MG63 (cell line): ENCODE measurements around the gene IFNL3. TPM values are rescaled to one million over a fixed set of nuclear protein-coding genes. Genes with fewer than 3 reads are reported as not detected.
"Not testable (repeated sequence)": the region's sequence is repeated elsewhere in the genome, so short reads cannot be mapped to it uniquely, and the experiment has no call there.

Experiments
- DNase-seq: peaks from one replicate; pipeline ENCODE4 v3.0.0-alpha.2; 2020
- H3K27me3 ChIP-seq: fragments of 250-450 bp; sonication (Bioruptor Pico); 2 replicates; pipeline ENCODE4 v1.5.1; 2020; ENCODE audit warnings: mild to moderate bottlenecking, moderate library complexity
- H3K36me3 ChIP-seq: fragments of 250-450 bp; sonication (Bioruptor Pico); 2 replicates; pipeline ENCODE4 v1.5.1; 2020; ENCODE audit warnings: mild to moderate bottlenecking, moderate library complexity
- H3K4me3 ChIP-seq: fragments of 250-450 bp; sonication (Bioruptor Pico); 2 replicates; pipeline ENCODE4 v1.5.1; 2020; ENCODE audit warnings: mild to moderate bottlenecking, moderate library complexity
- H3K9me3 ChIP-seq: fragments of 250-450 bp; sonication (Bioruptor Pico); 2 replicates; pipeline ENCODE4 v1.5.1; 2020; ENCODE audit warnings: mild to moderate bottlenecking, moderate library complexity
- total RNA-seq: library from RNA; depleted of rRNA; stranded (reverse); fragments of >200 nt; shearing (Covaris generic); gene quantifications from 2 replicates; pipeline ENCODE4 v1.2.3, GENCODE V29; 2014; ENCODE audit warnings: low replicate concordance

The IFNL3 gene
- total RNA-seq, 1 experiment from 2014 or later: not detected

- H3K27me3 ChIP-seq: peaks cover 27% of the 10 kb centered on the region
- no peak overlapping the region for H3K4me3 ChIP-seq
- no peaks in the 10 kb centered on the region for H3K36me3 ChIP-seq
- H3K9me3 ChIP-seq: no peaks in the 10 kb centered on the region
- no peak for DNase-seq
These were observed 16.9 kb upstream of the IFNL3 start for GRCh38 chr19:39261704-39262103.

GRCh38 chr19:39257227-39257626 lies 12.4 kb upstream of the IFNL3 start:
- DNase-seq: no peak

GRCh38 chr19:39254531-39255345 lies 9.9 kb upstream of the IFNL3 start:
- DNase-seq: peak; percentile 77
- Histone ChIP-seq H3K36me3 (no peaks in the 10 kb centered on the region), H3K27me3 (peaks cover 2% of the 10 kb centered on the region; the same call in 1 of the 2 replicates), H3K4me3 (no peak overlapping the region), H3K9me3 (no peaks in the 10 kb centered on the region)

More at GRCh38 chr19:39257227-39257626, 12.4 kb upstream of the IFNL3 start:
- Histone ChIP-seq H3K36me3 (no peaks in the 10 kb centered on the region), H3K4me3 (no peak overlapping the region), H3K27me3 (peaks cover 8% of the 10 kb centered on the region; the same call in 1 of the 2 replicates), H3K9me3 (no peaks in the 10 kb centered on the region)

GRCh38 chr19:39253374-39254149 lies 8.8 kb upstream of the IFNL3 start:
- DNase-seq: no peak
- Histone ChIP-seq H3K9me3 (no peaks in the 10 kb centered on the region), H3K27me3 (peaks cover 4% of the 10 kb centered on the region; the same call in 1 of the 2 replicates), H3K36me3 (no peaks in the 10 kb centered on the region), H3K4me3 (no peak overlapping the region)

- H3K9me3 ChIP-seq: no peaks in the 10 kb centered on the region
- peaks cover 4% of the 10 kb centered on the region; the same call in 1 of the 2 replicates for H3K27me3 ChIP-seq
- no peak for DNase-seq
- H3K4me3 ChIP-seq: no peak overlapping the region
- H3K36me3 ChIP-seq: no peaks in the 10 kb centered on the region
These were observed 7.7 kb upstream of the IFNL3 start for GRCh38 chr19:39252458-39252857.

GRCh38 chr19:39251846-39252245 lies 7.0 kb upstream of the IFNL3 start:
- Histone ChIP-seq H3K36me3 (no peaks in the 10 kb centered on the region), H3K4me3 (no peak overlapping the region), H3K27me3 (peaks cover 4% of the 10 kb centered on the region; the same call in 1 of the 2 replicates), H3K9me3 (no peaks in the 10 kb centered on the region)
- no peak for DNase-seq

- no peaks in the 10 kb centered on the region for H3K36me3 ChIP-seq
- DNase-seq: no peak
- peaks cover 4% of the 10 kb centered on the region; the same call in 1 of the 2 replicates for H3K27me3 ChIP-seq
- H3K9me3 ChIP-seq: no peaks in the 10 kb centered on the region
- H3K4me3 ChIP-seq: no peak overlapping the region
These were observed 6.3 kb upstream of the IFNL3 start for GRCh38 chr19:39251081-39251480.

GRCh38 chr19:39248806-39249205 lies 4.0 kb upstream of the IFNL3 start, which contains the start of gene IFNL4:
Gene IFNL4, minus strand, starts transcription at chr19:39248856.
- H3K4me3 ChIP-seq: no peak within 1 kb of the TSS
- no peaks in the 10 kb centered on the region for H3K9me3 ChIP-seq
- H3K27me3 ChIP-seq: peaks cover 2% of the 10 kb centered on the region; the same call in 1 of the 2 replicates
- DNase-seq: no peak
- H3K36me3 ChIP-seq: no peaks in the 10 kb centered on the region

GRCh38 chr19:39247701-39248664 lies 3.2 kb upstream of the IFNL3 start:
- Histone ChIP-seq H3K4me3 (no peak overlapping the region), H3K9me3 (no peaks in the 10 kb centered on the region), H3K27me3 (peaks cover 2% of the 10 kb centered on the region; the same call in 1 of the 2 replicates), H3K36me3 (no peaks in the 10 kb centered on the region)
- no peak for DNase-seq

- H3K9me3 ChIP-seq: no peaks in the 10 kb centered on the region
- no peak overlapping the region for H3K4me3 ChIP-seq
- peaks cover 2% of the 10 kb centered on the region; the same call in 1 of the 2 replicates for H3K27me3 ChIP-seq
- no peaks in the 10 kb centered on the region for H3K36me3 ChIP-seq
- no peak for DNase-seq
These were observed 2.3 kb upstream of the IFNL3 start for GRCh38 chr19:39246951-39247669.

- not testable (repeated sequence) for H3K4me3 ChIP-seq, H3K36me3 ChIP-seq, H3K27me3 ChIP-seq, DNase-seq, H3K9me3 ChIP-seq
These were observed 360 bp upstream of the IFNL3 start for GRCh38 chr19:39245166-39245565.

GRCh38 chr19:39243741-39244140 lies 1.1 kb downstream of the IFNL3 start:
- H3K9me3 ChIP-seq, H3K27me3 ChIP-seq, DNase-seq, H3K4me3 ChIP-seq, H3K36me3 ChIP-seq: not testable (repeated sequence)

- Histone ChIP-seq H3K27me3 (peaks cover under 1% of the 10 kb centered on the region; the same call in 1 of the 2 replicates), H3K4me3 (no peak overlapping the region), H3K9me3 (no peaks in the 10 kb centered on the region), H3K36me3 (no peaks in the 10 kb centered on the region)
- no peak for DNase-seq
These were observed 4.4 kb downstream of the IFNL3 start for GRCh38 chr19:39240421-39240820.

GRCh38 chr19:39238944-39239343 lies 5.9 kb downstream of the IFNL3 start:
- Histone ChIP-seq H3K27me3 (peaks cover 5% of the 10 kb centered on the region; the same call in 1 of the 2 replicates), H3K36me3 (no peaks in the 10 kb centered on the region), H3K9me3 (no peaks in the 10 kb centered on the region), H3K4me3 (no peak overlapping the region)
- DNase-seq: no peak

- DNase-seq: no peak
- H3K4me3 ChIP-seq: no peak overlapping the region
- H3K27me3 ChIP-seq: peaks cover 10% of the 10 kb centered on the region; the same call in 1 of the 2 replicates
- no peaks in the 10 kb centered on the region for H3K36me3 ChIP-seq
- no peaks in the 10 kb centered on the region for H3K9me3 ChIP-seq
These were observed 6.6 kb downstream of the IFNL3 start for GRCh38 chr19:39238209-39238608.
